Neural crest cell (in vitro differentiated cells): ENCODE measurements around the gene ZNF543. TPM values are rescaled to one million over a fixed set of nuclear protein-coding genes. Genes with fewer than 3 reads are reported as not detected.
A peak's percentile ranks its signal among the peaks of the same experiment; 100 is the strongest.

Experiments used
- DNase-seq: peaks from one replicate; pipeline ENCODE4 v3.0.0; 2021; ENCODE audit warnings: low read depth, mixed read lengths, low spot score
- H3K27ac Mint-ChIP-seq: one replicate; pipeline ENCODE4 v1.8.0; 2021; ENCODE audit warnings: mild to moderate bottlenecking, mixed read lengths; ENCODE audit not compliant: unreplicated experiment
- H3K27me3 Mint-ChIP-seq: 2 replicates; pipeline ENCODE4 v1.8.0; 2021; ENCODE audit warnings: low read depth, mild to moderate bottlenecking, mixed read lengths
- H3K36me3 Mint-ChIP-seq: 2 replicates; pipeline ENCODE4 v1.8.0; 2021; ENCODE audit warnings: low read depth, mild to moderate bottlenecking, mixed read lengths
- H3K4me1 Mint-ChIP-seq: 2 replicates; pipeline ENCODE4 v1.8.0; 2021; ENCODE audit warnings: mixed read lengths
- H3K4me3 Mint-ChIP-seq: one replicate; pipeline ENCODE4 v1.8.0; 2021; ENCODE audit warnings: mild to moderate bottlenecking, mixed read lengths
- H3K9me3 Mint-ChIP-seq: 2 replicates; pipeline ENCODE4 v1.8.0; 2021; ENCODE audit warnings: mixed read lengths
- CTCF ChIP-seq: fragments of 200-600 bp; sonication (generic); conservative IDR thresholded peaks from 2 replicates; pipeline ENCODE4 v1.5.0; 2021; ENCODE audit warnings: antibody characterized with exemption, mild to moderate bottlenecking
- total RNA-seq: library from RNA; stranded (reverse); gene quantifications from 2 replicates; pipeline ENCODE4 v1.2.1, GENCODE V29; 2021

ZNF543 gene
- total RNA-seq, 1 donor from 2014 or later, result 10.1 TPM

GRCh38 chr19:57305056-57305455 lies 15.2 kb upstream of the ZNF543 start:
- no peak for TF ChIP-seq CTCF
- H3K27ac Mint-ChIP-seq, result no peak overlapping the region
- DNase-seq, result no peak
- H3K36me3 Mint-ChIP-seq, result peaks cover 8% of the 10 kb centered on the region
- no peak overlapping the region for H3K4me3 Mint-ChIP-seq
- no peaks in the 10 kb centered on the region for H3K4me1 Mint-ChIP-seq
- H3K27me3 Mint-ChIP-seq, result no peaks in the 10 kb centered on the region
- H3K9me3 Mint-ChIP-seq, result peaks cover 6% of the 10 kb centered on the region

DNA sequence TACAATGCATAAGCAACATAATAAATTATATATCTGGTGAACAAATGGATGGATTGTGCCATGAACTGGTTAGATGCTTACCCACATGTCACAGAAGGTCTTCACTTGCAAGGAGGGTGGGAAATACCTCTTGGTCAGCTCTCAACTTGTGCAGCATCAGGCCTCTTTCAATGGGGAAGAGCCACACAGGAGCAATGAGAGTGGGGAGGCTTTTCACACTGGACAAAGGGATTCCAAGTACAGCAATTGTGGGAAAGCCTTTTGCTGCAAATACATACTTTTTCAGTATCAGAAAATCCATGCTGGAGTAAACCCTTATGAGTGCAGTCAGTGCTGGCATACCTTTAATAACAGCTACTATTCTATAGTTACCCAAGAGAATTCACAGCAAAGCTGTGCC lies 11.8 kb upstream of the ZNF543 start:
- no peak for DNase-seq
- no peaks in the 10 kb centered on the region for H3K36me3 Mint-ChIP-seq
- H3K27me3 Mint-ChIP-seq, result peaks cover 24% of the 10 kb centered on the region
- no peaks in the 10 kb centered on the region for H3K4me1 Mint-ChIP-seq
- no peak overlapping the region for H3K27ac Mint-ChIP-seq
- H3K4me3 Mint-ChIP-seq, result no peak overlapping the region
- H3K9me3 Mint-ChIP-seq, result peaks cover 6% of the 10 kb centered on the region
- no peak for TF ChIP-seq CTCF

GRCh38 chr19:57310792-57311191 lies 9.5 kb upstream of the ZNF543 start:
- DNase-seq, result no peak
- Mint-ChIP-seq H3K27ac (no peak overlapping the region), H3K9me3 (peaks cover 6% of the 10 kb centered on the region), H3K4me3 (no peak overlapping the region), H3K36me3 (no peaks in the 10 kb centered on the region), H3K4me1 (no peaks in the 10 kb centered on the region), H3K27me3 (peaks cover 46% of the 10 kb centered on the region)
- no peak for TF ChIP-seq CTCF

DNA sequence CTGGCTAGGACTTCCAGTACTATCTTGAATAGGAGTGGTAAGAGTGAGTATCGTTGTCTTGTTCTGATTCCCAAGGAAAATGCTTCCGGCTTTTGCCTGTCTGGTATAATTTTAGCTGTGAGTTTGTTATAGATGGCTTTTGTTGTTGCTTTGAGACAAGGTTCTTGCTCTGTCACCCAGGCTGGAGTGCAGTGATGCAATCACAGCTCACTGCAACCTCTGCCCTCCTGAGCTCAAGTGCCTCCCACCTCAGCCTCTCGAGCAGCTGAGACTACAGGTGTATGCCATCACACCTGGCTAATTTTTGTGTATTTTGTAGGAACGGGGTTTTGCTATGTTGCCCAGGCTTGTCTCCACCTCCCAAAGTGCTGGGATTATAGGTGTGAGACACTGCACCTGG lies 6.1 kb upstream of the ZNF543 start:
- Mint-ChIP-seq H3K4me1 (no peaks in the 10 kb centered on the region), H3K9me3 (no peaks in the 10 kb centered on the region)
- no peak for DNase-seq

DNA sequence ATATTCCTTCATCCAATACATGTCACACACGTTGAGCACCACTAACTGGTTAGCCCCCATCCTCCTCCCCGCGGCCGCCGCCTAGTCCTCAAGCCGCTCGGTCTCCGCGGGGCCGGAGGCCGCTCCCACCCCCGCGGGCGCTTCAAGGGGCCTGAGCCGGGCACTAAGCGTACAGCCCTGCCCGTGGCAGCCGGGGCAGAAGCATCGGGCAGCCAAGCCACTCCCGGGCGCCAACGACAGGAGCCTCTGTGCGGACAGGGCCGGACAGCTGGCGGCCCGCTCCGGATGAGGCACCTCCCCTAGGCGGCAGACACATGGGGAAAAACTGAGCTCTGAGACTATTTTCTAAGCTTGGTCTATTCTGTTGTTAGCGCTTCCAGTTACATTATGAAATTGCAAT lies 2.8 kb upstream of the ZNF543 start:
- Mint-ChIP-seq H3K36me3 (no peaks in the 10 kb centered on the region), H3K4me1 (peaks cover 25% of the 10 kb centered on the region), H3K27me3 (peaks cover 58% of the 10 kb centered on the region), H3K4me3 (no peak overlapping the region), H3K9me3 (no peaks in the 10 kb centered on the region), H3K27ac (no peak overlapping the region)
- TF ChIP-seq CTCF, result no peak
- no peak for DNase-seq

More for the DNA sequence above, 6.1 kb upstream of the ZNF543 start:
- no peak overlapping the region for H3K27ac Mint-ChIP-seq
- no peak for TF ChIP-seq CTCF
- peaks cover 71% of the 10 kb centered on the region for H3K27me3 Mint-ChIP-seq
- no peaks in the 10 kb centered on the region for H3K36me3 Mint-ChIP-seq
- H3K4me3 Mint-ChIP-seq, result no peak overlapping the region

GRCh38 chr19:57319869-57320179 lies 448 bp upstream of the ZNF543 start:
- TF ChIP-seq CTCF, result no peak
- no peaks in the 10 kb centered on the region for H3K36me3 Mint-ChIP-seq
- peak overlapping the region; percentile 98 for H3K27ac Mint-ChIP-seq
- no peak for DNase-seq
- H3K27me3 Mint-ChIP-seq, result peaks cover 34% of the 10 kb centered on the region
- H3K4me1 Mint-ChIP-seq, result peaks cover 29% of the 10 kb centered on the region
- H3K4me3 Mint-ChIP-seq, result peak overlapping the region; percentile 96
- no peaks in the 10 kb centered on the region for H3K9me3 Mint-ChIP-seq
